ENCODE data around the gene KRT84. TPM values are rescaled to one million over a fixed set of nuclear protein-coding genes. Genes with fewer than 3 reads are reported as not detected.

The KRT84 gene
- total RNA-seq, 4 donors from 2014 or later = not detected

DNA sequence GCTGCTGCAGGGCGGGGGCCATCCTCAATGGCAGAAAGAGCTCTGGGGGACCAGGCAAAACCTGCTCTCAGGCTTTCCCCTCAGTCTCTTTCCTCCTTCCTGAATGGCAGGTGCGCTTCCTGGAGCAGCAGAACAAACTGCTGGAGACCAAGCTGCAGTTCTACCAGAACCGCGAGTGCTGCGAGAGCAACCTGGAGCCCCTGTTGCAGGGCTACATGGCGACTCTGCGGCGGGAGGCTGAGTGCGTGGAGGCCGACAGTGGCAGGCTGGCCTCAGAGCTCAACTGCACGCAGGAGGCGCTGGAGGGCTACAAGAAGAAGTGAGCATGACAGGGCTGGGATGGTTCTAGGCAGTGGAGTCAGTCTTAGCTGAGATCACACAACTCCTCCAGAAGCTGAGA, 41.3 kb downstream of the KRT84 start:
- H3K4me3 ChIP-seq = no peak overlapping the region
- H3K27me3 ChIP-seq = no peaks in the 10 kb centered on the region
- H3K36me3 ChIP-seq = no peaks in the 10 kb centered on the region
- TF ChIP-seq POLR2A (IDR thresholded peaks at IDR 0.05) = no peak
- TF ChIP-seq, protein P1, sequence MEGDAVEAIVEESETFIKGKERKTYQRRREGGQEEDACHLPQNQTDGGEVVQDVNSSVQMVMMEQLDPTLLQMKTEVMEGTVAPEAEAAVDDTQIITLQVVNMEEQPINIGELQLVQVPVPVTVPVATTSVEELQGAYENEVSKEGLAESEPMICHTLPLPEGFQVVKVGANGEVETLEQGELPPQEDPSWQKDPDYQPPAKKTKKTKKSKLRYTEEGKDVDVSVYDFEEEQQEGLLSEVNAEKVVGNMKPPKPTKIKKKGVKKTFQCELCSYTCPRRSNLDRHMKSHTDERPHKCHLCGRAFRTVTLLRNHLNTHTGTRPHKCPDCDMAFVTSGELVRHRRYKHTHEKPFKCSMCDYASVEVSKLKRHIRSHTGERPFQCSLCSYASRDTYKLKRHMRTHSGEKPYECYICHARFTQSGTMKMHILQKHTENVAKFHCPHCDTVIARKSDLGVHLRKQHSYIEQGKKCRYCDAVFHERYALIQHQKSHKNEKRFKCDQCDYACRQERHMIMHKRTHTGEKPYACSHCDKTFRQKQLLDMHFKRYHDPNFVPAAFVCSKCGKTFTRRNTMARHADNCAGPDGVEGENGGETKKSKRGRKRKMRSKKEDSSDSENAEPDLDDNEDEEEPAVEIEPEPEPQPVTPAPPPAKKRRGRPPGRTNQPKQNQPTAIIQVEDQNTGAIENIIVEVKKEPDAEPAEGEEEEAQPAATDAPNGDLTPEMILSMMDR (IDR thresholded peaks at IDR 0.05) = no peak
- no peak overlapping the region for H3K27ac ChIP-seq
- no peak for DNase-seq
- H3K9me3 ChIP-seq = no peaks in the 10 kb centered on the region
- H3K4me1 ChIP-seq = no peaks in the 10 kb centered on the region

DNA sequence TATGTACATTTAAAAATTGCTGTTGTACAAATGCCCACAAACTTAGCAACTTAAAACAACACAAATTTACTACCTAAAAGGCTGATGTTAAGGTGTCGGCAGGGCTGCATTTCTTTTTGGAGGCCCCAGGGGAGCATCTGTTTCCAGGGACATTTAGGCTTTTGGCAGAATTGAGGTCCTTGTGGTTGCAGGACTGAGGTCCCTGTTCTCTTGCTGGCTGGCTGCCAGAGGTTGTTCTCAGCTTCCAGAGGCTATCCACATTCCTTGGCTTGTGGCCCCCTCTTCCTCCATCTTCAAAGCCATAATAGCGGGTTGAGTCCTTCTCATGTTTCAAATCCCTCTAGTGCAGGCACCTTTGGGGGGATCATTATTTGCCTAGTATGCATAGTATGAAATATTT, 41.9 kb downstream of the KRT84 start:
- no peak for DNase-seq
- TF ChIP-seq POLR2A (IDR thresholded peaks at IDR 0.05) = no peak
- Histone ChIP-seq H3K4me3 (no peak overlapping the region), H3K27ac (no peak overlapping the region), H3K4me1 (no peaks in the 10 kb centered on the region), H3K9me3 (no peaks in the 10 kb centered on the region), H3K36me3 (no peaks in the 10 kb centered on the region), H3K27me3 (no peaks in the 10 kb centered on the region)

DNA sequence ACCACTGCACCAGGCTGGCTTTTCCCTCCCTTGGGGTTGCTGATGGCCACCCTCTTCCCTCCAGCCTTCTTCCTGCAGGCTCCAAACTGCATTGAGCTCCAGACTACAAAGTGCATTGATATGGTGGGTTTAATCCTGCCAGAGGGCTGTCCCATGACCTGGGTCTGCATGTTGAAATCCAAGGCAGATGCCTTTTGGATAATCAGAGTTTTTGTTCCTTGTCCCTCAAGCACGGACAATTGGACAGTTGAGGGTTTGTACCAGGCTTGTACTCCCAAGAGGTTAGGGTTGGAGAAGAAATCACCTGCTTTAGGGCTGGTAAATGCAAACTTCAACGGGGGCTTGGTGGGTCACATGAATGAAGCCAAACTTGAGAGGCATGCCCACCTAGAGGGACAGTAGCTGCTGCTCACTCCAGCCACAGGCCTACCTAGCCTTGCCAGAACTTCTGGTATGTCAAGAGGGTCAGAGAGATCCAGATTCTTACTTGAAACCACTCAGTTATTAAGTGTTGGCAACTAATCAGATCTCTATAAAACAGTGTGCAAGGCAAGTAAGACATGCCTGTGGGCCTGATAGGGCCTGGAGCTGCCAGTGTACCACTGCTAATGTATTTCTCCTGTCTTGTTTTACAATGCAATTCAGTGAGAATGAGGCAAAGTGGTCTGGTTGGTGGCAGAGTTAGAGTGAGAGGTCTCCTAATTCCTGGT, 42.5 kb downstream of the KRT84 start:
- H3K27ac ChIP-seq = no peak overlapping the region
- H3K36me3 ChIP-seq = no peaks in the 10 kb centered on the region
- no peaks in the 10 kb centered on the region for H3K27me3 ChIP-seq
- no peak overlapping the region for H3K4me3 ChIP-seq
- DNase-seq = peak in 1 of 3 donors; percentile 6
- no peaks in the 10 kb centered on the region for H3K9me3 ChIP-seq
- no peaks in the 10 kb centered on the region for H3K4me1 ChIP-seq
- no peak for TF ChIP-seq POLR2A (IDR thresholded peaks at IDR 0.05)
- TF ChIP-seq, protein P1 (IDR thresholded peaks at IDR 0.05) = no peak

DNA sequence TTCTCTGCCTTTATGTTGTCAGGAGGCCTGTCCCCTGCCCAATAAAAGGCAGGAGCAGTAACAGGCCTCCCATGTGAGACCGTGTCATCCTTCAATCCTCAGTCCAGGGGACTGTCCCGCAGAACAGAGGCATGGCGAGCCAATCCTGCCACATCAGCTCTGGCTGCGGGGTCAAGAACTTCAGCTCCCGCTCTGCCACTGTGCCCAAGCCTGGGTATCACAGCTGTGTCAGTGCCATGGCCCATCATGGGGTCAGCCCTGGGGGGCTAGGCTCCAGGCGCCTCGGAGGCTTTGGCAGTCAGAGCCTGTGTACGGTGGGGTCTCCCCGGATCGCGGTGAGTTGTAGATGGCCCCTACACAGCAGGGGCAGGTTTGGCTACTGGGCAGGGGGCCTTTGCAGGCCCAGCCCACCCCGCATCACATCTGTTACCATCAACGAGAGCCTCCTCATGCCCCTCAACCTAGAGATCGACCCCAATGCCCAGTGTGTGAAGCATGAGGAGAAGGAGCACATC, 44.3 kb downstream of the KRT84 start:
- Histone ChIP-seq H3K4me1 (no peaks in the 10 kb centered on the region), H3K27ac (no peak overlapping the region), H3K36me3 (no peaks in the 10 kb centered on the region), H3K4me3 (no peak overlapping the region), H3K9me3 (no peaks in the 10 kb centered on the region), H3K27me3 (no peaks in the 10 kb centered on the region)
- TF ChIP-seq, protein P1 (IDR thresholded peaks at IDR 0.05) = no peak
- TF ChIP-seq POLR2A (IDR thresholded peaks at IDR 0.05) = no peak
- no peak for DNase-seq

DNA sequence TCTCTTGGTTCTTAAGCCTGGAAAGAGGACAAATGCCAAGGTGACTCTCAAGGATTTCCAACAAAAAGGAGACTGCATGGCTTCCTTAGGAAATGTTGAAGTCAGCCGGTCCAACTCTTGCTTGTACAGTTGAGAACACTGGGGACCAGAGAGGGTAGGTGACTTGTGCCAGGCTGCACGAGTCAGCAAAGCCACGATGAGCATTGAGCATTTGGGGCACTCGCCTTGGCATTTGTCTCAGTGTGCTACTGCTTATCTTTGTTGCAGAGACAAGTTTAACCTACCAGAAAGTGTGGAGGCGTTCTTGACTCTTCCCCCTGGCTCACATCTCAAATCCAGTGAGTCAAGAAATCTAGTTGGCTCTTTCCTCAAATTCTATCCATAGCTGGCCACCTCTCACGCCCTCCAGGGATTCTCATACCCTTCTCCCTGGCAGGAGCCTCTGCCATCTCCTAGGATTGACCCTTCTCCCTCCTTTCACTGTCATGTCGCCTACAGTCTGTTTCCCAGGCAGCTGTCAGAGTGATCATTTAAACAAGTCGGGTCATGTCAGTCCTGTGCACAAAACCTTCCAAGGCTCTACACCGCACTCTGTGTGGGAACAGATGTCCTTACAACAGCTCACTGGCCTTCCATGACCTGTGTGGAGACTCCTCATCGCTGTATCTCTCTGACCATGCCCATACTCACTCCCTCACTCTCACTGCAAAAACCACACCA, 47.1 kb downstream of the KRT84 start:
- no peak overlapping the region for H3K27ac ChIP-seq
- DNase-seq = peak in 1 of 3 donors; percentile 15
- no peaks in the 10 kb centered on the region for H3K27me3 ChIP-seq
- no peaks in the 10 kb centered on the region for H3K9me3 ChIP-seq
- no peak for TF ChIP-seq POLR2A (IDR thresholded peaks at IDR 0.05)
- TF ChIP-seq, protein P1 (IDR thresholded peaks at IDR 0.05) = no peak
- H3K4me3 ChIP-seq = no peak overlapping the region
- H3K36me3 ChIP-seq = no peaks in the 10 kb centered on the region
- H3K4me1 ChIP-seq = peaks cover 0 to 12% (median 0%) of the 10 kb centered on the region in 4 donors

DNA sequence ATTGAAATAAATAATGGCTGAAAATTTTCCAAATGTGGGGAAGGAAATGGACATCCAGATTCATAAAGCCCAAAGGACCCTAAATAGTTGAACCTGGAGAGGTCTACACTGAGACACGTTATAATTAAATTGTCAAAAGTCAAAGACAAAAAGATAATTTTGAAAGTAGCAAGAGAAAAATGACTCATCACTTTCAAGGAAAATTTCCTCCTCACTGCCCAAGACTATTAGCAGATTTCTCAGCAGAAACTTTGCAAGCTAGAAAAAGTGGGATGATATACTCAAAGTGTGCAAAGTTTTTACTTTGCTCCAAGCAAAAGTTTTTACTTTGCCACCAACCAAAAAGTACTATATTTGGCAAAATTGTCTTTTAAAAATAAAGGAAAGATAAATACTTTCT, 48.4 kb downstream of the KRT84 start:
- DNase-seq = no peak
- TF ChIP-seq, protein P1 (IDR thresholded peaks at IDR 0.05) = no peak
- TF ChIP-seq POLR2A (IDR thresholded peaks at IDR 0.05) = no peak
- Histone ChIP-seq H3K27me3 (no peaks in the 10 kb centered on the region), H3K27ac (no peak overlapping the region), H3K36me3 (no peaks in the 10 kb centered on the region), H3K4me1 (peaks cover 0 to 12% (median 0%) of the 10 kb centered on the region in 4 donors), H3K9me3 (no peaks in the 10 kb centered on the region), H3K4me3 (no peak overlapping the region)
